HG03439 (cell line): ENCODE measurements around the gene CCDC81.
"Not testable (repeated sequence)": the region's sequence is repeated elsewhere in the genome, so short reads cannot be mapped to it uniquely, and the experiment has no call there.

Experiments
- ATAC-seq: cut with Tn5 transposase; IDR thresholded peaks from one replicate; pipeline ENCODE4 v1.9.1; 2021; ENCODE audit warnings: mild to moderate bottlenecking, moderate library complexity; ENCODE audit not compliant: unreplicated experiment

Gene CCDC81

DNA sequence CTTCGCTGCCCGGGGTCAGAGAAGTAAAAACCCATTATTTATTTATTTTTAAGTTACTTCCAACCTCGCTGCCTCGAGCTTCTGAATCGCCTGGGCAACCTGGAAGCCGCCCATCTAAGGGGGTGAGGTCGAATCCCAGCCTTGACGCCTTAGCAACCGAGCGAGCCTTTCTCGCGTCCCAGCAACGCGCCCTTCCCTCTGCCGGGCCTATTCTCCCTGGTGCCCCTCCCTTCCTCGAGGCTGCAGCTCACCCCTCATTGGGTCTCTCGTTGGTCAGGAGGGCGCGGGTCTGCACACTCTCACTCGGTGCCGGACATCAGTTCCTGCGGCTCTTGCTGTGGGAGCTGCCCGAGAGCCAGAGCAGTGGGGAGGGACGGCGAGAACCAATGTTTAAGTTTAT is at the start of gene CCDC81:
Gene CCDC81 (plus strand): TSS at position 302 of the 400 bp plus-strand sequence. CDS start 277 bp downstream, outside the sequence.
- no peak for ATAC-seq

DNA sequence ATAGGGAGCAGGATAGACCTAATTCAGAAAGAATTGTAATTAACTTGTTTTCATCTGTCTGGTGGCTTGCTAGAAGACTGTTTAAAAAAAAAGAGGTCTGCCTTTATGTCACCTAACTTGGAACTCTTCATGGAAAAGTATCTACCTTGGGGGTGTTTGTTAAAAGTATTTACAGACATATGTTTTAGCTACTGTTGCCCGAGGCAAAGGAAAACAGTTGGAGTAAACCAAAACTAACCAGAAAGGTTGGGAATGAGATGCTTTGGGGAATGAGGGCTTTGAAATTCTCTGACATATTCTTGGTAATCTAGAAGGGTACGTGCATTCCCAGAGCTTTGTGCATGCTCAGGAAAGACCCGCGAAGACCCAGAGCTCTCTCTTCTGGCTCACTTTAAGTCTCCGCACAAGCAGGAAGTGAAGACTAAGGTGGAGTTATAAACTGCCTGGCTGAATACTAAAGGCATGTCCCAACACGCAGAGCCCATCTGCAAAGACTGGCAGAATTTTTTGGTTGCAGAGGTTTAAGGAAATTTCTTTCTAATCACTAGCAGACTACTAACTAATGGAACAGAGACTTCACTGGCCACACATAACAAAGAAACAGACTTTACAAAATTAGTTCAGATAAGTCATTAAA is 39.4 kb upstream of the CCDC81 start:
- no peak for ATAC-seq

DNA sequence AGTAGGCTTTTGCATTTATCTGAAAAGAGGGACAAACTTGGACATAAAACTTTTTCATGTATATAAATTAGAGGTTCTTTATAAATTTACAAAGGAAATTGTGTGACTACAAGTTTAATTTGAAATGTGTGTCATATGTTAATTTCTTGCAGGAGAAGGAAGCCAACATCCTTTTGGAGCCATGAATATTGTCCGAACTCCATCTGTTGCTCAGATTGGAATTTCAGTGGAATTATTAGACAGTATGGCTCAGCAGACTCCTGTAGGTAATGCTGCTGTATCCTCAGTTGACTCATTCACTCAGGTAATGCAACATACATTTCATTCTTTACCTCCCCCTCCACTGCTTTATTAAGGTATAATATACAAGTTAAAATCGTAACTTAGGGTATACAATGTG is 37.5 kb upstream of the CCDC81 start:
- ATAC-seq: no peak

DNA sequence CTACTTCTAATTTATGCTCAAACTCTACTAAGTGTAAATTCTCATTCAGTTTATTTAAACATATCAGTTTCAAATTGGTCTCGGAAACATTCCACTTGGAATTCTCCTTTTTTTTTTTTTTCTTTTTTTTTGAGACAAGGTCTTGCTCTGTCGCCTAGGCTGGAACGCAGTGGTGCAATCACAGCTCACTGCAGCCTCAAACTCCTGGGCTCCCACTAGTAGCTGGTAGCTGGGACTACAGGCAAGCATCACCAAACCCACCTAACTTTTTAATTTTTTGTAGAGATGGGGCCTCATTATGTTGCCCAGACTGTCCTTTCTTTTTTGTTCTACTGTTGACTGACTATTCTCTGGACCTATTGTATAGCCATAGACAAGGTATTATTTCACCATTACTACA is 33.3 kb upstream of the CCDC81 start:
- no peak for ATAC-seq

DNA sequence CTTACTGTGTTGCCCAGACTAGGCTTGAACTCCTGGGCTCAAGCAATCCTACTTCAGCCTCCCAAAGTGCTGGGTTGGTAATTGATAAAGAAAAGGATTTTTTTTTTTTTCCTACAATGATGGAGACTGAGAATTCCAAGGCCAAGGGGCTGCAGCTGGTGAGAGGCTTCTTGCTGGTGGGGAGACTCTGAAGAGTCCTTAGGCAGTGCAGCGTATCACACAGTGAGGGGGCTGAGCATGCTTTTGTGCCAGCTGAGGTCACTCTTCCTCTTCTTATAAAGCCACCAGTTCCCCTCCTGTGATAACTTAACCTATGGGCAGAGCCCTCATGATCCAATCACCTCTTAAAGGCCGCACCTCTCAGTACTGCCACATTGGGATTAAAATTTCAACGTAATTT is 28.2 kb upstream of the CCDC81 start:
- no peak for ATAC-seq

DNA sequence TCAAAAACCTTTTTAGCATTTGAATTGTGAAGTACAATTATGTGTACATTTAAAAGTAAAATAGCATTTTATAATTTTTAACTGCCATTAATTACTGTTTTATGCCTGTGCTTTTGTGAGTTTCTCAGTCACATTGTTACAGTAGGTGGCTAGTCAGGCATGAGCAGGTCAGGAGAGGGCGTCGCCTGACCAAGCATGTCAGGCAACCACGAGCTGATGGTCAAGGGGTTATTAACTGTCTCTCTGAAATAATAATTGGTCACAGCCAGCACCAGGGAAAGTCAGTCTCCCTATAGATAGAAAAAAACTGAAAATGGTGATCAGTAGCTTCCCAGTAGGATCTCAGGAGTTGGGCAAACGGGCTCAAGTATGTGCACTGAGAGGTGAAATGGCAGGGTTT is 19.4 kb upstream of the CCDC81 start:
- ATAC-seq: no peak

DNA sequence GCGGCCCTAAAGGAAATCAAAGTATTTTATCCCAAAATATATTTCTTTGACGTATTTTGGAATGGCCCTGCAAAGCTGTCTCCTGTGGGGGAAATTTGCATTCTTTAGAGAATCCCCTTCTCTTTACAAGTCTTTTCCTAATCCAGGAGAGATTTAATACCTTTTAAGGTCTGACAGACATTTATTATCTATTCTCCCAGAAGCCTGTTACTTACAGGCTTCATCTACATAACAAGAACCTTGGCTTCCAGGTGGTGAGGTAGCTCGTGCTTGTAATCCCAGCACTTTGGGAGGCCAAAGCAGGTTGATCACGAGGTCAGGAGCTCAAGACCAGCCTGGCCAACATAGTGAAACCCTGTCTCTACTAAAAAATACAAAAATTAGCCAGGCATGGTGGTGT is 17.3 kb upstream of the CCDC81 start:
- ATAC-seq: not testable (repeated sequence)

DNA sequence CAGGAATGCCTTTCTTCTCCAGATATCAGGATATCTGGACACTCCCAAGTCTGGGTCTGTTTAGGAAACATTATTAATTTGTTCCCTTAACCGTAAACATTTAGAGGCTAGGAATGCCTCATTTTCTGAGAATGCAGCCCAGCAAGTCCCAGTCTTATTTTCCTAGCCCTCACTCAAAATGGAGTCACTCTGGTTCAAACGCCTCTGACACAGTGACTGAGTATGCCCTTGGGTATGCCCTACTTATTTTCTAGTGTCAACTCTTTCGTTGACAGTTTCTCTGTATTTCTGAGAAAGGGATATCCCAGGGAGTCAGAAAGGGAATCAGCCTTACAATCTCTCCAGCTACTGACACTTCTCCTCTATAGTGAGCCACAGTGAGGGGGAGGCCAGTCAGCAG is 16.0 kb upstream of the CCDC81 start:
- no peak for ATAC-seq

DNA sequence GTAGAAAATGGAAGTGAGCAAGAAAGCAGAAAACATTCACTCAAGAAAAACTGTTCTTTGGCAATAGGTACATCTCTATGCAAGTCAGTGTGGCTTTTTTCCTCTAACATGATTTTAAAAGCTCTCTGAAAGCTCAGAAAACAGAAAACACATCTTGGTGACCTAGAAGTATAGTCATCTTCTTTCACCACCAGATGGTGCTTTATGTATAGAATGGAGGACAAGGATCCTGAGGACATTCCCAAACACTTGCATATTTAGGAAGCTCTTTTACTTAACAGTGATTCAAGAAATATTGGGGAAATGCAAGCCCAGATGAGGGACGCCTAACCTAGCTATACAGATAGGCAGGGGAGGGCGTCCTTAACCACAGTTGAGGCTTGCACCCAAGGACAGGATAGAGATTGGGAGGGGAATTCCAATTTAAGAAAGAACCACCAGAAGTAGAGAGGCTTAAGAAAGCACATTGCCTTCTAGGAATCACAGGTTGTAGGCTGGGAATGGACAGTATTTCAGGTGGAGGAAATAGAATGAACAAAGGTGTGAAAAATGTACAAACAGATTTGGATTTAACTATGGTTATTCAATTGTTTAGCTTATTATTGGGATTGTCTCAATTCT is 13.8 kb upstream of the CCDC81 start:
- ATAC-seq: no peak

DNA sequence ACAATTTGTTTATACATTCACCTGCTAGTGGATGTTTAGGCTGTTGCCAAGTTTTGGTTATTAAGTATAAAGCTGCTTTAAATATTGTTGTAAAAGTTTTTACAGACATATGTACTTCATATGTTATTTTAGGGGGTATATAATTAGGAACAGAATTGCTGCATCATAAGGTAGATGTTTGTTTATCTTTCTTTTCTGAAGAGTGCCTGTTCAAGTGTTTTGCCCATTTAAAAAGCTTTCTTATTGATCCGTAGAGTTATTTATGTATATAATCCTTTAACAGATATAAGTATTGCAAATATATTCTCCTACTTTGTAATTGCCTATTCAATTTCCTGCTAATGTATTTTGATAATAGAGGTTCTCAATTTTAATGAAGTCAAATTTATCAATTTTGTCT is 11.3 kb upstream of the CCDC81 start:
- no peak for ATAC-seq

DNA sequence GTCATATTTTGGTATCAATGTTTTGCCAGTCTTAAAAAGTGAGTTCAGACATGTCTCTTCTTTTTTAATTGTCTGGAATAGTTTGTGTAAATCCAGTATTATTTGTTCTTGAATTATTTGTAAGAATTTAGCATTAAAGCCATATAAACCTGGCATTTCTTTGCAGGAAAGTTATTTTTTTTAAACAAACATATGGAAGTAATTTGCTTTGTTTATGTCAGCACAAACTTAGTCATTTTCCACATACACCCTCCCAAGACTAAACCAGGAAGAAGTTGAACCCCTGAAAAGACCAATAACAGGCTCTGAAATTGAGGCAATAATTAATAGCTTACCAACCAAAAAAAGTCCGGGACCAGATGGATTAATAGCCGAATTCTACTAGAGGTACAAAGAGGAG is 9.1 kb upstream of the CCDC81 start:
- no peak for ATAC-seq

DNA sequence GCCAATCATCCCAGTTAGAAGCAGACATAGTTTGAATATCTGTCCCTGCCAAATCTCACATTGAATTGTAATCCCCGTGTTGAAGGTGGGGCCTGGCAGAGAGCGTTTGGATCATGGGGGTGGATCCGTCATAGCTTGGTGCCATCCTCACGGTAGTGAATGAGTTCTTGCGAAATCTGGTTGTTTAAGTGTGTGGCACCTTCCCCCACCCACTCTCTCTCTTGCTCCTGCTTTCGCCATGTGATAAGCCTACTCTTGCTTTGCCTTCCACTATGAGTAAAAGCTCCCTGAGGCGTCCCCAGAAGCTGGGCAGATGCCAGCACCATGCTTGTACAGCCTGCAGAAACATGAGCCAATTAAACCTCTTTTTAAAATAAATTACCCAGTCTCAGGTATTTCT is 5.0 kb upstream of the CCDC81 start:
- no peak for ATAC-seq

DNA sequence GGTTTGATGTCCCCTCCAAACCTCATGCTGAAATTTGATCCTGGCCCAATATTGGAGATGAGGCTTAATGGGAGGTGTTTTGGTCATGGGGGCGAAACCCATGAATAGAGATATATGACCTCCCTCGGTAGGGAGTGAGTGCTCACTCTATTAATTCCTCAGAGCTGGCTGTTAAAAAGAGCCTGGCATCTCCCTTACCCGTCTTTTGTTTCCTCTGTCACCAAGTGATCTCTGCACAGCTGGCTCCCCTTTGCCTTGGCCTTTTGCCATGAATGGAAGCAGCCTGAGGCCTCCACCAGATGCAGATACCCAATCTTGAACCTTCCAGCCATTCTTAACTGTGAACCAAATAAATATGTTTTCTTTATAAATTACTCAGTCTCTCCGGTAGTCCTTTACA is 4.5 kb upstream of the CCDC81 start:
- ATAC-seq: no peak

DNA sequence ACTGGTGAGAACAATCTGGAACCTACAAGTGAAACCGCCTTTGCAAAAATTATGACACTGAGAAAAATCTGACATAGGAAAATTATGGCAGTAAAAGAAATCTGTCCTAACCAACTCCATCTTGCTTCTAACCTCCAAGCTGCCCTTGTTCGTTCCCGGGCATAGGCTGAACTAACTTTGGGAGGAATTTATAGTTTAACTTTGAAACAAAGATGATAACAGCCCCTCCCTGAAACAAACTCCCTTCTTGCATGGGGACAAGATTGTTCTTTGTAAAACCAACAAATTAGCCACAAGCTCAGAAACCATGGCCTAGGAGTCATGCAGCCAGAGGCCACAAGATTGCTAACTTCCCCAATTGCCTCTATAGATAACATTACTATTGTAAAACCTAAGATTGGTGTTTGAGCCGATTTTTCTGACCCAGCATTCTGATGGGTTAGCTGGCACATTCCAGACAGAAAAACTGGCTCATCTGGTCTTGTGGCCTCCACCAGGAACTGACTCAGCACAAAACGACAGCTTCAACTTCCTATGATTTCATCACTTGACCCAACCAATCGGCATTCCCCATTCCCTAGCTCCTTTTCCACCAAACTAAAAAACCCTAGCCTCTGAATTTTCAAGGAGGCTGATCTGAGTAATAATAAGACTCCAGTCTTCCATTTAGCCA is 3.6 kb upstream of the CCDC81 start:
- ATAC-seq: no peak

DNA sequence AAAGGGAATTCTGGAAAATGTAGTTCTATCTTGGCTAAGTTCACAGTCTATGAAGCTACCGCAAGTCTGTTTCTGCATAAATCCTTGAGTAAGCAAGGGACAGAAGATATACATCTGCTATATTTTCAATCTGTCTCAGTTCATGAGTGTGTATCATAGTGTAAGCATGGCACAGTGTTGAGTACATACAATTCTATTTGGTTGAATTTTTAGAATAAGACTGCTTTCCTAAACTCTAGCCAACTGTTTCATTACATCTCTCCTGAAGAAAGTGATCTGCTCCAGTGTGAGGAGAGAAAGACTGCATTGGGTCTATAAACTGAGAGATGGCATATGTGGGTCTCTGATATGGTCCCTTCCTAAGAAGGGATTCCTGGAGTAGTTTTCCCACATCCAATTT is 2.6 kb upstream of the CCDC81 start:
- ATAC-seq: no peak

DNA sequence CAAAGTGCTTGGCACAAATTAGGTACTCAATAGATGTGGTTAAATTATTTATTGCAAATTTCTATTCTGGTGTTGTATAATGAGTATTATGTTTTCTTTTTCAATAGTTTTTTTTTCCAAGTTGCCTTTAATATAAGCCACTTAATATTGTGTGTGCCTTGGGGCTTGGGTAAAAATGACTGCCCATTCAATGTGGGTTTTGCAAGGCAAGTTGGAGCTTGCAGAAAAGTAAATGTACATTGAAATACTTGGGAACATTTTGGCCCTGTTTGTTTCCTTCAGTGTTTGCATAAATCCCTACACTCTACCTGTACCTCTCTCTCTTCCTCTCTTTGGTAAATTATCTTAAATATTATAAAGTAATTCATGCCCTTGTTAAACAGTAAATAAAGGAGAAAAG is 2.1 kb upstream of the CCDC81 start:
- ATAC-seq: no peak

DNA sequence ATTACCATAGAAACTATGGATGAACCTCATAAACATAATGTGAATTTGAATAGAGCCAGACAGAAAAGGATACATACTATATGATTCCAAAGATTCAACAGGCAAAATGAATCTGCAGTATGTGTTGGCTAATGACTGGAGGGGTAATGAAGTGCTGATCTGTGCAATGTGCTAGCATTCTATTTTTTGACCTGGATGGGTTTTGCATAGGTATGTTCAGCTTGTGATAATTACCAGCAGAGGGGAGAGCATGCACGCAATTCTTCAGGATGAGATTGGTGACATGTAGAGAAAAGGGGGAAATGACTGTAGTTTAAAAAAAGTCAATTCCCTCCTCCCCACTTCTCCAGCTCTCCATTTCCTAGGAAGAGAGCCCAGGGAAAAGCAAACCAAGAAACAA is 618 bp upstream of the CCDC81 start:
- ATAC-seq: no peak

DNA sequence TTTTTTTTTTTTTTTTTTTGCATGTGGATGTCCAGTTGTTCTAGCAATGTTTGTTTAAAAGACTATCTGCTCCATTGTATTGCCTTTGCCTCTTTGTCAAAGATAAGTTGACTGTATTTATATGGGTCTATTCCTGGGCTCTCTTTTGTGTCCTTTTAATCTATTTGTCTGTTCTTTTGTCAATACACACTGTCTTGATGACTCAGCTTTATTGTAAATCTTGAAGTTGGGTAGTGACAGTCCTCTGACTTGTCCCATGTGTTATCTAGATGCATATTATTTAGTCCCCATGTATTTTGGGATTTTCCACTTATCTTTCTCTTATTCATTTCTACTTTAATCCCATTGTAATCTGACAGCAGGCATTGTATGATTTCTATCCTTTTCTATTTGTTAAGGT is 3.3 kb downstream of the CCDC81 start:
- ATAC-seq: no peak

DNA sequence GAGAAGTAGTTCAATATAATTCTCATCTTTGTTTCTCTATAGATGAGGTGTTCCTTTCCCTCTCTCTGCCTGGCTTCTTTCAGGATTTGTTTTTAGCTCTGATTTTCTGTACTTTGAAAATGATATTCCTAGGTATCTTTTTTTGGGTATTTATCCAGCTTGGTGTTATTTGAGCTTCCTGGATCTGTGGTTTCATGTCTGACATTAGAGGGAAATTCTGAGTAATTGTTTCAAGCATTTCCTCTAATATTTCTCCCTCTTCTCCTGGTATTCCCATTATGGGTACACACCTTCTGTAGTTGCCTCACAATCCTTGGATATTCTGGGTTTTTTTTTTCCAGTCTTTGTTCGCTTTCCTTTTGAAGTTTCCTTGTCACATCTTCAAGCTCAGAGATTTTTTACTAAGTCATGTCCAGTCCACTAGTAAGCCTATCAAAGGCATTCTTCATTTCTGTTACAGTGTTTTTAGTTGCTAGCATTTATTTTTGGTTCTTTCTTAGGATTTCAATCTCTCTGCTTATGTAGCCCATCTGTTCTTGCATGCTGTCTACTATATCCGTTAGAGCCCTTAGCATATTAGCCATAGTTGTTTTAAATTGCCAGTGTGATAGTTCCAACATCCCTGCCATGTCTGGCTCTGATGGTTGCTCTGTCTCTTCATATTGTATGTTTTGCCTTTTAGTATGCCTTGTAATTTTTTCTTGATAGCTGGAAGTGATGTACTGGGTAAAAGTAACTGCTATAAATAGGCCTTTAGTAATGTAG is 5.8 kb downstream of the CCDC81 start:
- ATAC-seq: no peak

DNA sequence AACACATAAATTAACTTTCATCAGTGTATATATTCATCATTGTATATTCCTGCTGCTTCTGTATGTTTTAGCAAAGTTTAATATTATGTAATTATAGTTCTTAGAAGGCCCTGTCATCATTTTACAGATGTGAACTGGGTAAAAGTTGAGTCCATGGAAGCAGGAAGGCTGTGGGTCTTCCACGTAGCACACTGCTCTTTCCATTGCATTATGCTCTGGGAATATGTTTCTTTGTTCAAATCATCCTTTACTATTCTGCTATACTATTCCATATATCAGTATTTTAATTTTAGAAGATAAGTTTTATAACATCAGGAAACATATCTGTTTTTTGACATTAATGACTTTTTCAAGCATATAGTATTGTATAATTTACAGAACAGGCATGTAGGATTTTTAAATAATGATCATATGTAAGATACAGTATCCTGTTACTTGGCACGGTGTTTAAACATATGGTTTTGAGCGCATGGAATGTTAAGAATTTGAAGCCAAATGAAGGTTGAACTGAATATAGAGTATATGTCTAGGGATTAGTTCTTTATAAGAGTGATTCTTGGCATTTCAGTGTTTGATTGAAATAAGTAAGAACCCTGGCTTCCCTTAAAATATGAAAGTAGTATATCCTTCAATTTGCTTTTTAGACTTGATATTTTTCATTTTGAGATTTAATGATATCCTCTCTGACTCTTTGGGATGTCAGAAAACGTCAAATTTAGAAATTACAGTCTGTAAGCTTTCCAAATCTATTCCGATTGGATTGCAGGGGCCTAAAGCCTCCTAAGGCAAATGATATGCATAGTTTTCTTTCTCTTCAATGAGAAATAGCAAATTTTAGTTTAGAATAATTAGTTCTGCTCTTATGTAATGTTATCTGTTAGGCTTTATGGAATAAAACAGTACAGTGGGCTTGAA is 8.6 kb downstream of the CCDC81 start:
- ATAC-seq: no peak

DNA sequence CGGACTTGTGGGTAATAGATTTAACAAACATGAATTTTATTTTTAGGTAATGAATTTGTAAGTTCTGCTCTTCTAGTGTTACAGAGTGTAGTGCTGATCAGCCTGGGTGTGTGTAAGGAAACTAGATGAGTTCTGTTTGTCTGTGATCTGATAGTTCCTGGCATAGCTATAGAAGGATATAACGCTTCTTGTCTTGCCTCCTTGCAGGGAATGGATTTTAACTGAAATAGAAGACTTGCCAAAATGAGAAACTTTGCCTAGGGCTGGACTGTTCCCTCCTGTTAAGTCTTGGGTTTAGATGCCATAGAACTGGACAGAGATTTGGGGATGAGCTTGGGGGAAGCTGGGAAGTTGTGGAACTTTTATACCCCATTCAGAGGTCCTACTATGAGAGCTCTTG is 11.6 kb downstream of the CCDC81 start:
- no peak for ATAC-seq
